ENCODE measurements around the gene MAZ. TPM values are rescaled to one million over a fixed set of nuclear protein-coding genes. Genes with fewer than 3 reads are reported as not detected.
"Not testable (repeated sequence)": the region's sequence is repeated elsewhere in the genome, so short reads cannot be mapped to it uniquely, and the experiment has no call there.

MAZ gene
- total RNA-seq, 1 experiment from 2014 or later: 412 TPM

DNA sequence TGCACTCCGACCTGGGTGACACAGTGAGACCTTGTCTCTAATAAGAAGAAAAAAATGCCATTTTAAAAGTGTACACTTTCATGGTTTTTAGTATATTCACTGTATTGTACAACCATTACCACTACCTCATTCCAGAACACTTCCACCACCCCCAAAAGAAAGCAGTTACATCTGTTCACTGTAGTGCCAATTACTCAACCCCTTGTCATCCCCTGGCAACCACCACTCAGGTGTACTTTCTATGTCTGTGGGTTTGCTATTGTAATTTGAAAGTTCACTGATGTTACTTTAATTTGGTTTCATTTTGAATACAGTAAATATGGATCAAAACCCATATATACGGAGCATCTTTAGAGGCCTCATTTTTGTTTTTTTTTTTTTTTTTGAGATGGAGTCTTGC is 22.2 kb upstream of the MAZ start:
- no peak for DNase-seq (ENCODE audit: low read depth)

DNA sequence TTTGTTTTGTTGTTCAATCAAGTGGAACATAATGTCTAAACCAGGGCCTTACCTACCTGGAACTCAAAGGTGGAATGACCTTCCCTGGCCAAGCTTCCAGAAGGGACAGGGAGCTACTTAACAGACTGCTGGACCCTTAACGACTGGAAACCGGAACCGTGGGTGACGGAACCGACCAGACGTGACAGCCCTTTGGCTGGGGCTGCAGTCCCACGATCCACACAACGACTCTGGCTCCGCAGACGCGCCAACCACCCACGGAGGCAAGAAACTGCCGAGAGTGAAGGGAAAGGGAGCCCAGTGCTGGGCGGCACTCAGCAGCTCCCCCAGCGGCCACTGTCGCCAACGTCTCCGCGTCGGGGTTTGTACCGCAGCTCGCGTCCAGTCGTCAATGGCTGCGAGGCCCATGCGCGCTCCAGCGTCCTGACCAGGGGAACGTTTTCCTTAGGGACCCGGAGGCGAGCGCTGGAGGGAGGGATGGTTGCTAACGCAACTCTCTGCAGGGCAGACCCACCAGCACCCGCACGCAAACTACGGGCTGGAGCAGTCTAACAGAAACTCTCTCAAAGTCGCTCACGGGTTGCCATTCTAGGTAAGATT is 21.3 kb upstream of the MAZ start:
- no peak for DNase-seq (ENCODE audit: low read depth)

DNA sequence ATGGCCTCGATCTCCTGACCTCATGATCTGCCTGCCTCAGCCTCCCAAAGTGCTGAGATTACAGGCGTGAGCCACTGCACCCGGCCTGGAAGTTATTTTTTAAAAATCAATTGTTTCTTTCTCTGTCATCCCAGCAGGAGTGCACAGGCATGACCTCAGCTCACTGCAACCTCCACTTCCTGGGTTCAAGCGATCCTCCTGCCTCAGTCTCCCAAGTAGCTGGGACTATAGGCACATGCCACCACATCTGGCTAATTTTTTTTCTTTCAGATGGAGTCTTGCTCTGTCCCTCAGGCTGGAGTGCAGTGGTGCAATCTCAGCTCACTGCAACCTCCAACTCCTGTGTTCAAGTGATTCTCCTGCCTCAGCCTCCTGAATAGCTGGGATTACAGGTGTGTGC is 19.2 kb upstream of the MAZ start:
- DNase-seq (ENCODE audit: low read depth): not testable (repeated sequence)

DNA sequence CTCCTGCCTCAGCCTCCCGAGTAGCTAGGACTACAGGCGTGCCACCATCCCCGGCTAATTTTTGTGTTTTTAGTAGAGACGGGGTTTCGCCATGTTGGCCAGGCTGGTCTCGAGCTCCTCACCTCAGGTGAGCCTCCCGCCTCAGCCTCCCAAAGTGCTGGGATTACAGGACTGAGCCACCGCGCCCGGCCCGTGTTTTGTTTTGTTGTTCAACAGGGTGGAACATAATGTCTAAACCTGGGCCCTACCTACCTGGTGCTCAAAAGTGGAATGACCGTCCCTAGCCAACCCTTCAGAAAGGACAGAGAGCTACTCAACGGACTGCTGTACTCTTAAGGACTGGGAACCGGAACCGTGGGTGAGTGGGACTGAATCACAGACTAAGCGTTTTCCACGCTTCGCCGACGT is 16.6 kb upstream of the MAZ start:
- DNase-seq (ENCODE audit: low read depth): no peak

DNA sequence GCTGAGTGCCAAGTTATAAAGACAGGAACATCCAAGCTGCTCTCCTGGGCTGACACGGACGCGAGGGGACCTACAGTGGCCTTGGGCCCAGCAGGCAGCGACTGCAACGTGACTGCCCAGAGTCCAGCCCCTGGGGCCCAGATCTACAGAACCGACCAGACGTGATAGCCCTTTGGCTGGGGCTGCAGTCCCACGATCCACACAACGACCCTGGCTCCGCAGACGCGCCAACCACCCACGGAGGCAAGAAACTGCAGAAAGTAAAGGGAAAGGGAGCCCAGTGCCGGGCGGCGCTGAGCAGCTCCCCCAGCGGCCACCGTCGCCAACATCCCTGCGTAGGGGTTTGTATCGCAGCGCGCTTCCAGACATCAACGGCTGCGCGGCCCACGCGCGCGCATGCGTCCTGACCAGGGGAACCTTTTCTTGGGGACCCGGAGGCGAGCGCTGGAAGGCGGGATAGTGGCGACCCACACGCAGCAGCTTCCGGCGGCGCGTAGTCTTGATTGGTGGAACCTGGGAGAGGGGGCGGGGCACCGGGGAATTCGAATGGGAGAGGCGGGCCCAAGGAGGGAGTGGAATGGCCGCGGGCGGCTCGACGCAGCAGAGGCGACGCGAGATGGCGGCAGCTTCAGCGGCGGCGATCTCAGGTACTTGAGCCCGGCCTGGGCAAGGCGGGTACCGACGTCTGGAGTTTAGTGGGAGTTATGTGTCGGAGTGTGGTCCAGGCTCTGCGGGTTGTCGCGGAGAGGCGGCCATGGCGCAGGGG is 16.0 kb upstream of the MAZ start, which contains the start of gene KIF22:
Gene KIF22 (plus strand): TSS at position 569 of the 766 bp plus-strand sequence. CDS start 9 bp downstream, at position 578.
- peak; percentile 98 for DNase-seq (ENCODE audit: low read depth)

DNA sequence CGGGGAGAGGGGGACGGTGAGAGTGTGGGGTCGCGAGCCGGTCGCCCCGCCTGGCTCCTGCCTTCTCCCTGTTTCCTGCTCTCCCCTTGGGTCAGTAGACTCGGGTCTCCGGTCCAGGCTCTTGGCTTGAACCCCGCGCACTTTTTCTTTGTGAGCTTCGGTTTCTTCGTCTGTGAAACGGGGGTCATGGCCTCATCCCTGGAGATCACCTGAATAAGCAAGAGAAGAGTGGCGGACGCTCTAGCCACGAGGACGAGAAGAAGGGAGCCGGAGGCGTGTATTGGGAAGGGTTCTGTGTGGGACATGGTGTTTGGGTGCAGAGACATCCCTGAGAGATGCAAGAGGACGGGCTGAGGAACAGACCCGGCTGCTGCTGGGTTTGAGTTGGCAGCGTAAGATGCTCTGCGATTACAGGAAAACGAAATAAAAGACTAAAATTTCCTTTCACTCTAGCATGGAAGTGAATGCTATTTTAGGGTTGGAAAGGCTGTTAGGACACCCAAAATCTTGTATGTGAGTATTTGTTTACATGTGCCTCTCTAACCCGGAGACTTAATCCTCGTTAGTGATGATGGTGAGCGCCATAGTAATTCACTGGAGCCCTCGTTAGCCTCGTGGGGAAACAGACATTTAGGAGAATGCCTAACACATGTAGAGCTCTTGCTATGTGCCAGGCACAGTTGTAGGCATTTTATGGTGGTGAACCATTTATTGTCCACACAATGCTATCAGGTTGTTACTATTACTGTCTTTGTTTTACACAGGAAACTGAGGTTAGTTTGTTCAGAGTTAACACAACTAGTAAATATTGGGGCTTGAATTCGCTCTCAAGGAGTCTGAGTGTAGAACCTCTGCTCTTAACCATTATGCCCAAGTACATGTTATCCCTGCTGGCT is 15.1 kb upstream of the MAZ start:
- DNase-seq (ENCODE audit: low read depth): no peak

DNA sequence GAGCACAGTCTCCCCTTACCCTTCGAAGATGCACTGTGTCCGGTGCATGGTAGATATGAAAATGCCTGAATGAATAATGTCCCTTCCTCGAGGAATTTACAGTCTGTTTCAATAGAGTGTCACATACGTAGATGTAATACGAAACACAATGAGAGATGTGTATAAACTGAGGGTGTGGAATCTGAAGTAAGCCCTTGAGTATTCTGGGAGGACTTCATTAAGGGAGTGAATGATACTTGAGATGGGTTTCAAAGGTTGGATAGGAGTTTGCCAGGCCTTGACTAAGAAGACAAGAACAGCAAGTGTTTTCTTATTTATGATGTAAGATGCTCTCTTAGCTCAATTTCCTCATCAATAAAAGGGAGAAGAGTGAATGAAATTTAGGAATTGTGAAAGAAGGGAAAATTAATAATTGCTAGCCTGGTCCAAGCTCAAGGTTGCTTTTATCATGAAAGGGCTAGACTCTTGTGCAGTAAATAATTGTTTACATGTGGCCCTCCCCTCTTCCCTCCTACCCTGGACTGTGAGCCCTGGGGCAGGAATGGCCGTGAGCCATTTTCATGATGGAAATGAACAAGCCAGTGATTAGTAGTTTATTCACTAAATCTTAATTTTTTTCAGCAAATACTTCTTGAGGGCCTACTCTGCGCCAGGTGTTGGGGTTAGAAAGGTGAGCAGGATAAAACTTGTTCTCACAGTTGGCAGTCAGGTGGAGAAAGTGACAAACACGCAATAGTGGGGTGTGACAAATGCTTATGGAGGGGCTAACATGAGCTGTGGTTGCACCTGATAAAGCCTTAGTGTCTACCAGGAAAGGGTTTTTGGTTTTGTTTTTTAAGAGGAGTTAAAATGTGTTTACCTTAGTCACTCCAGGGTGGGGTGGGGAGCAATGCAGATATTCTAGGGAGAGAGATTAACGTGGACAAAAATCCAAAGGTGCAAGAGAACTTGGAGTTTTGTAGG is 14.2 kb upstream of the MAZ start:
- no peak for DNase-seq (ENCODE audit: low read depth)

DNA sequence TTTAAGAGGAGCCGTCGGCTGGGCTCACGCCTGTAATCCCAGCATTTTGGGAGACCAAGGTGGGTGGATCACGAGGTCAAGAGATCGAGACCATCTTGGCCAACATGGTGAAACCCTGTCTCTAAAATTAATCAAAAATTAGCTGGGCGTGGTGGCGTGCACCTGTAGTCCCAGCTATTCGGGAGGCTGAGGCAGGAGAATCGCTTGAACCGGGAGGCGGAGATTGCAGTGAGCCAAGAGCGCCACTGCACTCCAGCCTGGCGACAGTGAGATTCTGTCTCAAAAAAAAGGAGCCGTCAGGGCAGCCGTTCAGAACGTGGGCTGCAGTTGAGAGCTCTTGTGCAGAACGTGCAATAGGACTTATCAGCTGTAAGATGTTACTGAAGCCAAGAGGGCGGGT is 13.2 kb upstream of the MAZ start:
- DNase-seq (ENCODE audit: low read depth): not testable (repeated sequence)

DNA sequence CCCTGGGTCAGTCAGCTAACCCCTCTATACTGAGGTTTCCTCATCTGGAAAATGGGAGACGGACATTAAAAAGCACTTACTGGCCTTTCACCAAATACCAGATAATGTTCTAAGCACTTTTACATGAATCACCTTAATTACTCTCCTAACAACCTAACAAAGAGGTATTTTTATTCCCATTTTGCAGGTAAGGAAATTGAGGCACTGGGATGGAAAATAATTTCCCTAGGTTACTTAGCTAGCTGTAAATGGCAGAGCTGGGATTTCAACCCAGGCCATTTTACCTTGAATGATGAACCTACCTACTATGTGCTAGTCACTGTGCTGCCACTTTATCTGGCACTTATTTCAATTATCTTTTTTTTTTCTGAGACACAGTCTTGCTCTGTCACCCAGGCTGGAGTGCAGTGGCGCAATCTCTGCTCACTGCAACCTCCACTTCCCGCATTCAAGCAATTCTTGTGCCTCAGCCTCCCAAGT is 12.1 kb upstream of the MAZ start:
- DNase-seq (ENCODE audit: low read depth): no peak

DNA sequence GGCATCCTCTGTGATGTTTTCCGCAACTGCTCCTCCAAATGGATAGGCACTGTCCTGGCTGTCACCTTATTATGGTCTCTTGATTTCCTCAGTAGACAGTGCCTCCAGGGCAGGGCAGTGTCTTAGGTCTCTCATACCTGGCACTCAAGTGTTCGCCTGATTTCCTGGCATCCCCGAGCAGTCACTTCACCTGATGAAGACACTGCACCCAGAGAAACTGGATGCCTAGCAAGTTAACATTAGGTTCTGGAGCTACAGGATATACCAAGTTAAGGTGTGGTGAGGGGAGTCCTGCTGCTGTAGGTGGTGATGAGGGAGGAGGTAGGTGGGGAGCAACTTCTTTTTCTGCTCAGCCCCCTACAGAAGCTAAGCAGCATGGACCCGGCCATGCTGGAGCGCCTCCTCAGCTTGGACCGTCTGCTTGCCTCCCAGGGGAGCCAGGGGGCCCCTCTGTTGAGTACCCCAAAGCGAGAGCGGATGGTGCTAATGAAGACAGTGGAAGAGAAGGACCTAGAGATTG is 3.9 kb upstream of the MAZ start:
- DNase-seq (ENCODE audit: low read depth): no peak

DNA sequence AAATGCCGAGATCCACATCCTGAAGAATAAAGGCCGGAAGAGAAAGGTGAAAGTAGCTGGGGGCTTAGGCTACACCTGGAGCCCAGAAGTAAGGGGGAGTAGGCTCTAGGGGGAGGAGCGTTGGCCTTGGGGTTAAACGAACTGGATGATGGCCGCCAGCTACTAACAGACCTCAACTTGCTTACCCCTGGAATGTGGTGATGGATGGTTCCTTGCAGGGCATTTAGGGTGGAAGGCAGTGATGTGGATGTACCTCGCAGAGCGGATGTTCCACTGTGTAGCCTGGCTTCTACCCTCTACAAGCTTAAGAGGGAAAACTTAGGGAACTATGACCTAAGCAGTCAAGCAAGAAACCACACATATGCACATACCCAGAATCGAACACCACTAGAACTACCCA is 2.3 kb upstream of the MAZ start:
- no peak for DNase-seq (ENCODE audit: low read depth)

DNA sequence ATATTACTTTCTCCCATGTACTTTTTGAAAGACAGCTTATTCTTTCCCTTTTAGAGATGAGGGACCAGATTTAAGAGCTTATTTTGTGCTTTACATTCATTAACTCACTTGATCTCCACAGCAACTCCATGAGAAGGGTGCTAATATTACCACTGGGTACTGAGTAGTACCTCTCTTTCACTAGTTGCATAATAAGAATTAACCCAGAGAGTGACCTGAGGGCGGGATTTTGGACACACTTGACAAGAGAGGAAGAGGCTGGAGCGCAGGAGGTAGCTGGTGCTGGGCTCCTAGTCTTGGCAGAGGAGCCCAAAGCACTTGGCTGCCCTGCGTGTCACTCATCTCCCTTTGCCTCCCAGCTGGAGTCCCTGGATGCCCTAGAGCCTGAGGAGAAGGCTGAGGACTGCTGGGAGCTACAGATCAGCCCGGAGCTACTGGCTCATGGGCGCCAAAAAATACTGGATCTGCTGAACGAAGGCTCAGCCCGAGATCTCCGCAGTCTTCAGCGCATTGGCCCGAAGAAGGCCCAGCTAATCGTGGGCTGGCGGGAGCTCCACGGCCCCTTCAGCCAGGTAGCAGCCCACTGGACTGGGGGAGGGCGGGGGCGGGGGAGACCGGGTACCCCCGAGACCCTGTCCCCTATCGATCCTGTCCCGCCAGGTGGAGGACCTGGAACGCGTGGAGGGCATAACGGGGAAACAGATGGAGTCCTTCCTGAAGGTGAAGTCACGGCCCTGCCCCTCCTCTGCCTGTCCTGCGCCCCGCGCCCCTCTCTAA is 1.7 kb upstream of the MAZ start:
- no peak for DNase-seq (ENCODE audit: low read depth)

DNA sequence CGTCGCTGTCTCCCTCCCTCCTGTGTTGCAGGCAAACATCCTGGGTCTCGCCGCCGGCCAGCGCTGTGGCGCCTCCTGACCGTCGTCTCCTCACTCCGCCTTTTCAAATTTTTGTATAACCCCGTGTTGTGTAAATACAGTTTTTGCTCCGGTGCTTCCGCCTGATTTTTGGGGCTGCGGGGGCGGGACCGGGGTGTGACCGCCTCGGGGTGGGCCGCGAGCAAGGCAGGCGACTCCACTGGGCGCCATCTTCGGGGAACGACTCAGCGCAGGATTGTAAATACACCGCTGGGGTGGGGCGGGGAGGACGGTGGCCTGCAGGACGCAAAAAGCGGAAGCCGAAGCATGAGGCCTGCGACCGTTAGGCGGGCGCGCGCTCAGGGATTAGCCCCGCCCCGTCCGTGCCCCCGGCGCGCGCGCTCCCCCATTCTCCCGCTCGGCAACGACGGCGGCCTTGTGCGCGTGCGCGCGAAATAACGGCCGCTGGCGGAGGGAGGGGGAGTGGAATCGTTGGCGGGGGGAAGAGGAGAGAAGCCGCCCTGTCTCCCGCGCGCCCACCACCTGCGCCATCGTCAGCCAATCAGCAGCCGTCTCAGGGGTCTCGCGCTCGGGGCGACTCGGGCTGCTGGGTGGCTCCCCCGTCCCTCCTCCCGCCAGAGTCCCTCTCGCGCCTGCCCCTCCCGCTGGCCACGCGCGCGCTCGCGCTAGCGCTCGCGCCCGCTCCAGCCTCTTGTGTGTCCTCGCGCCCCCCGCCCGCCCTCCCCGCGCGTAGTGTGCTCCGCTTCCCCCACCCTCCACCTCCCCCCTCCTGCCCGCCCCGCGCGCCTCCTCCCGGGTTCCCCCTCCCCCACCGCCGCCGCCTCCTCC is 864 bp upstream of the MAZ start:
- DNase-seq (ENCODE audit: low read depth): peak; percentile 97

DNA sequence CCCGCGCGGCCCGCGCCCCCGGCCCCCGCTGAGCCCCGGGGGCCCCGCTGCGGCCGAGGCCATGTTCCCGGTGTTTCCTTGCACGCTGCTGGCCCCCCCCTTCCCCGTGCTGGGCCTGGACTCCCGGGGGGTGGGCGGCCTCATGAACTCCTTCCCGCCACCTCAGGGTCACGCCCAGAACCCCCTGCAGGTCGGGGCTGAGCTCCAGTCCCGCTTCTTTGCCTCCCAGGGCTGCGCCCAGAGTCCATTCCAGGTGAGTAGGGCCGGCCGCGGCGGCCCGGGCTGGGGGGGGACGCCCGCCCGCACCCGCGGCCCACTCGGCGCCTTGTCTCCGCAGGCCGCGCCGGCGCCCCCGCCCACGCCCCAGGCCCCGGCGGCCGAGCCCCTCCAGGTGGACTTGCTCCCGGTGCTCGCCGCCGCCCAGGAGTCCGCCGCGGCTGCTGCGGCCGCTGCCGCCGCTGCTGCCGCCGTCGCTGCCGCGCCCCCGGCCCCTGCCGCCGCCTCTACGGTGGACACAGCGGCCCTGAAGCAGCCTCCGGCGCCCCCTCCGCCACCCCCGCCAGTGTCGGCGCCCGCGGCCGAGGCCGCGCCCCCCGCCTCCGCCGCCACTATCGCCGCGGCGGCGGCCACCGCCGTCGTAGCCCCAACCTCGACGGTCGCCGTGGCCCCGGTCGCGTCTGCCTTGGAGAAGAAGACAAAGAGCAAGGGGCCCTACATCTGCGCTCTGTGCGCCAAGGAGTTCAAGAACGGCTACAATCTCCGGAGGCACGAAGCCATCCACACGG is 504 bp downstream of the MAZ start:
- peak; percentile 75 for DNase-seq (ENCODE audit: low read depth)

DNA sequence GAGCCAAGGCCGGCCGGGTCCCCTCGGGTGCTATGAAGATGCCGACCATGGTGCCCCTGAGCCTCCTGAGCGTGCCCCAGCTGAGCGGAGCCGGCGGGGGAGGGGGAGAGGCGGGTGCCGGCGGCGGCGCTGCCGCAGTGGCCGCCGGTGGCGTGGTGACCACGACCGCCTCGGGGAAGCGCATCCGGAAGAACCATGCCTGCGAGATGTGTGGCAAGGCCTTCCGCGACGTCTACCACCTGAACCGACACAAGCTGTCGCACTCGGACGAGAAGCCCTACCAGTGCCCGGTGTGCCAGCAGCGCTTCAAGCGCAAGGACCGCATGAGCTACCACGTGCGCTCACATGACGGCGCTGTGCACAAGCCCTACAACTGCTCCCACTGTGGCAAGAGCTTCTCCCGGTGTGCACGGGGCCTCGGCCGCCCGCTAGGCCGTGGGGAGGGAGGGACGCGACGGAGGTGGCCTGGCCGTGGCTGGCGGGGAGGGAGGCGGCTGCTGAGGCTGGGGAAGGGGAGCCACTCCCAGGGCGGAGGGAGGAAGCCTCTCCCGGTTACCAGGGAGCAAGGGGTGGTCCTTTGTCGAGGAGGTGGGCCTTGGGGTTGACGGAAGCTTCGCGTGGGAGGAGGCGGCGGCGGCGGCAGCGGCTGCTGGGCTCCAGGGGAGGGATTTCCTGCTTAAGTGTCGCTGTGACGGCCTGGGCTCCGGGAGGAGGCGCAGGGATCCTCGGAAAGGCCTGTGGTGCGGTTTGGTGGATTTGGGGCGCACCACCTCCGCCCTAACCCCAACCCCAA is 1.3 kb downstream of the MAZ start:
- DNase-seq (ENCODE audit: low read depth): peak; percentile 93

DNA sequence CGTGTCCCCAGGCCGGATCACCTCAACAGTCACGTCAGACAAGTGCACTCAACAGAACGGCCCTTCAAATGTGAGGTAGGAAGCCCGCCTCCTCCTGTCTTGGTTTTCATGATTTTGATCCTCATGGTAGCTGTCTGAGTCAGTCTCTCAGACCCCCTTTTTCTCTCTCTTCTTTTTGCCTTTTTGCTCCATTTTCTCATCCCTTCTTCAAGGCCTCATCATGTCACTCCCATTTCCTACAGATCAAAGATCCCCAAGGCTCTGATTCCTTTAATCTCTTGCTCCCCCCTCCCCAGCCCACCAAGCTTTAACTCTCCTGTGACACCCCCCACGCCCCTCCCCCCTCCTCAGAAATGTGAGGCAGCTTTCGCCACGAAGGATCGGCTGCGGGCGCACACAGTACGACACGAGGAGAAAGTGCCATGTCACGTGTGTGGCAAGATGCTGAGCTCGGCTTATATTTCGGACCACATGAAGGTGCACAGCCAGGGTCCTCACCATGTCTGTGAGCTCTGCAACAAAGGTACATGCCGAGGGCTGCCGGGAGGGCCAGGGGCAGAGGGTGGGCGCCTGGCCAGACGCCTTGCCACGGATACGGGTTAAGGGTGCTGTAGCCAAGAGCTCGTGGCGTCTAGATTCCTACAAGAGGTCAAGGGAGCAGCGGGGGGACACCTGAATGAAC is 2.0 kb downstream of the MAZ start:
- DNase-seq (ENCODE audit: low read depth): no peak
